AG04450 (cell line): ENCODE data around the gene HMBS. TPM values are rescaled to one million over a fixed set of nuclear protein-coding genes. Genes with fewer than 3 reads are reported as not detected.
"Not testable (repeated sequence)": the region's sequence is repeated elsewhere in the genome, so short reads cannot be mapped to it uniquely, and the experiment has no call there.

Source experiments
- CTCF ChIA-PET: fragments of 300-600, 350-600 bp; formaldehyde crosslinking; extraction: SDS; loops from one replicate; lab custom pipeline; 2022; ENCODE audit warnings: antibody characterized with exemption, inconsistent platforms; lab: Charles Lee
- POLR2A ChIA-PET: fragments of 350-600 bp; formaldehyde crosslinking; extraction: SDS; loops from one replicate; lab custom pipeline; 2021; ENCODE audit warnings: antibody characterized with exemption, inconsistent platforms; lab: Yijun Ruan, JAX
- DNase-seq: peaks from one replicate; pipeline ENCODE4 v3.0.0-alpha.2; 2011; ENCODE audit warnings: low read depth, low spot score
- H3K27ac ChIP-seq: one replicate; pipeline ENCODE4 v1.5.1; 2012; ENCODE audit warnings: low read depth, low read length, control low read depth
- H3K27me3 ChIP-seq: one replicate; pipeline ENCODE4 v1.6.0; 2012; ENCODE audit warnings: low read length; ENCODE audit not compliant: control insufficient read depth, insufficient read depth
- H3K4me3 ChIP-seq: 2 replicates; pipeline ENCODE4 v1.5.1; 2011; ENCODE audit warnings: mild to moderate bottlenecking, low read depth, low read length, control low read depth
- H3K9me3 ChIP-seq: 2 replicates; pipeline ENCODE4 v1.5.1; 2012; ENCODE audit warnings: low read length; ENCODE audit not compliant: control insufficient read depth, insufficient read depth
- CTCF ChIP-seq: IDR thresholded peaks from 2 replicates; pipeline ENCODE4 v1.5.1; 2011; ENCODE audit warnings: low read depth, low read length, control low read depth, inconsistent platforms
- polyA minus RNA-seq: library from RNA; depleted of rRNA, polyadenylated mRNA; stranded (reverse); fragments of >200 nt; gene quantifications from 2 replicates; pipeline ENCODE4 v1.2.3, GENCODE V29; 2011; rRNA and poly(A)+ RNA removed
- polyA plus RNA-seq: library from polyadenylated mRNA; depleted of rRNA; stranded (reverse); fragments of >200 nt; gene quantifications from 2 replicates; pipeline ENCODE4 v1.2.3, GENCODE V29; 2011; rRNA removed

HMBS gene
- 38.5 and 43.3 TPM in 2 replicates for polyA plus RNA-seq
- polyA minus RNA-seq, result 28.5 and 33.3 TPM in 2 replicates

GRCh38 chr11:119084663-119085436, at the start of gene HMBS:
Gene HMBS, plus strand, starts transcription at chr11:119084881. Its CDS starts 153 bp downstream, at chr11:119085034.
- DNase-seq, result peak; percentile 81
- H3K27ac ChIP-seq, result peak within 1 kb of the TSS; percentile 83
- CTCF ChIA-PET, result interaction anchor here (0.6 to 1.4 kb wide), 6 partner anchors 10 to 1272 kb away, joined by 3 to 8 read pairs (median 4); a partner anchor contains a TSS
- H3K9me3 ChIP-seq, result no peaks in the 10 kb centered on the region
- no peaks in the 10 kb centered on the region for H3K27me3 ChIP-seq
- peak within 1 kb of the TSS; percentile 85 for H3K4me3 ChIP-seq
- no peak for TF ChIP-seq CTCF
- POLR2A ChIA-PET, result interaction anchor here (0.6 to 3.0 kb wide), 14 partner anchors 10 to 428 kb away, joined by 3 to 49 read pairs (median 6); partner anchors contain the start of genes CBL, DPAGT1, HYOU1 and TRAPPC4

GRCh38 chr11:119038884-119039283, 45.8 kb upstream of the HMBS start:
- Histone ChIP-seq H3K27ac (no peak overlapping the region), H3K4me3 (no peak overlapping the region), H3K27me3 (peaks cover 2% of the 10 kb centered on the region), H3K9me3 (no peaks in the 10 kb centered on the region)
- no peak for DNase-seq
- no peak for TF ChIP-seq CTCF
- ChIA-PET POLR2A (interaction anchor here (0.5 to 0.7 kb wide), 2 partner anchors 16 to 44 kb away, joined by 3 to 4 read pairs; no protein-coding TSS in a partner anchor), CTCF (no interaction called here)

- H3K4me3 ChIP-seq, CTCF ChIA-PET, H3K27ac ChIP-seq, DNase-seq, H3K9me3 ChIP-seq, H3K27me3 ChIP-seq: not testable (repeated sequence)
- POLR2A ChIA-PET, result interaction anchor here (0.5 to 1.5 kb wide), 2 partner anchors 28 to 44 kb away, joined by 4 to 5 read pairs; partner anchors contain the start of gene VPS11
Observed at GRCh38 chr11:119039471-119039870, 45.2 kb upstream of the HMBS start.

GRCh38 chr11:119041821-119042514, 42.7 kb upstream of the HMBS start:
- no peak for DNase-seq

More at GRCh38 chr11:119041821-119042514, 42.7 kb upstream of the HMBS start:
- TF ChIP-seq CTCF, result no peak
- H3K9me3 ChIP-seq, result no peaks in the 10 kb centered on the region
- peaks cover 2% of the 10 kb centered on the region for H3K27me3 ChIP-seq
- ChIA-PET CTCF (interaction anchor here (1.3 kb wide), 1 partner anchor 10 kb away, joined by 3 read pairs; no protein-coding TSS in a partner anchor), POLR2A (no interaction called here)
- no peak overlapping the region for H3K27ac ChIP-seq
- no peak overlapping the region for H3K4me3 ChIP-seq
